HL-60 (cell line): ENCODE results near the gene PURA.

Experiments
- DNase-seq, 2 experiments: peaks; one replicate each; pipeline ENCODE4 v3.0.0-alpha.2; 2010 to 2020; ENCODE audit warnings: low read depth in 1 of 2, low spot score in 1 of 2
- H3K27ac ChIP-seq: fragments of 250-450 bp; sonication (Bioruptor Pico); replicated peaks from 2 replicates; pipeline ENCODE4 v1.5.1; 2020; ENCODE audit warnings: mild to moderate bottlenecking, moderate library complexity
- H3K27me3 ChIP-seq: fragments of 250-450 bp; sonication (Bioruptor Pico); 2 replicates; pipeline ENCODE4 v1.5.1; 2021; ENCODE audit warnings: mild to moderate bottlenecking, moderate library complexity; ENCODE audit not compliant: insufficient read depth, poor library complexity, severe bottlenecking
- H3K4me3 ChIP-seq: replicated peaks from 2 replicates; pipeline ENCODE4 v1.5.1; 2011; ENCODE audit warnings: mild to moderate bottlenecking, control low read depth, low read length; ENCODE audit not compliant: insufficient read depth
- GABPA ChIP-seq: IDR thresholded peaks from 2 replicates; pipeline ENCODE4 v1.6.1; 2012; ENCODE audit warnings: low read depth
- POLR2AphosphoS5 ChIP-seq: IDR thresholded peaks from 2 replicates; pipeline ENCODE4 v1.6.1; 2012; ENCODE audit warnings: low read depth
- SPI1 ChIP-seq: IDR thresholded peaks from 2 replicates; pipeline ENCODE4 v1.6.1; 2012; ENCODE audit warnings: low read depth, mild to moderate bottlenecking, borderline replicate concordance
- TF ChIP-seq, protein P1 (sequence below): IDR thresholded peaks from 2 replicates; pipeline ENCODE4 v1.6.1; 2012; ENCODE audit warnings: low read depth; ENCODE audit not compliant: insufficient replicate concordance
- TF ChIP-seq, protein P2 (sequence below): IDR thresholded peaks from one replicate; pipeline ENCODE4 v1.5.1; 2011; ENCODE audit warnings: low read length, control low read depth, inconsistent platforms; ENCODE audit not compliant: insufficient read depth

The PURA gene

DNA sequence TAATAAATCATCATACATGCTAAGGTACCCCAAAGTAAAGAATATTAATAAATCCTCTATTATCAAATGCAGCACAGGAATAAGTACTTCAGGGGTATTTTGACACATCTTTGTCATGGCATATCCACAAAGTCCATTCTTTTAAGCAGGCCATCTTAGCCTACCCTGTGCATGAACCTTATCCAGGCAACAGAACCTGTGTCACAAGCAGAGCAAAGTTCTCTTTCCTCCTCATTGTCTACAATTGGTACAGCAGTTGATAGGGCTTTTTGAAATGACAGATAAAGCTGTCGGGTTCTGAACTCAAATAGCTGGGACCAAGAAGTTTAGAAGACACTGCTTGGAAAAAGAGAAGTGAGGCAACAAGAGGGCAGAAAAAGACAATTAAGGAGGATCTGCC lies 30.8 kb upstream of the PURA start:
- no peak overlapping the region for H3K27ac ChIP-seq
- H3K27me3 ChIP-seq: no peaks in the 10 kb centered on the region
- DNase-seq: no peak
- H3K4me3 ChIP-seq: no peak overlapping the region
- TF ChIP-seq, protein P1, sequence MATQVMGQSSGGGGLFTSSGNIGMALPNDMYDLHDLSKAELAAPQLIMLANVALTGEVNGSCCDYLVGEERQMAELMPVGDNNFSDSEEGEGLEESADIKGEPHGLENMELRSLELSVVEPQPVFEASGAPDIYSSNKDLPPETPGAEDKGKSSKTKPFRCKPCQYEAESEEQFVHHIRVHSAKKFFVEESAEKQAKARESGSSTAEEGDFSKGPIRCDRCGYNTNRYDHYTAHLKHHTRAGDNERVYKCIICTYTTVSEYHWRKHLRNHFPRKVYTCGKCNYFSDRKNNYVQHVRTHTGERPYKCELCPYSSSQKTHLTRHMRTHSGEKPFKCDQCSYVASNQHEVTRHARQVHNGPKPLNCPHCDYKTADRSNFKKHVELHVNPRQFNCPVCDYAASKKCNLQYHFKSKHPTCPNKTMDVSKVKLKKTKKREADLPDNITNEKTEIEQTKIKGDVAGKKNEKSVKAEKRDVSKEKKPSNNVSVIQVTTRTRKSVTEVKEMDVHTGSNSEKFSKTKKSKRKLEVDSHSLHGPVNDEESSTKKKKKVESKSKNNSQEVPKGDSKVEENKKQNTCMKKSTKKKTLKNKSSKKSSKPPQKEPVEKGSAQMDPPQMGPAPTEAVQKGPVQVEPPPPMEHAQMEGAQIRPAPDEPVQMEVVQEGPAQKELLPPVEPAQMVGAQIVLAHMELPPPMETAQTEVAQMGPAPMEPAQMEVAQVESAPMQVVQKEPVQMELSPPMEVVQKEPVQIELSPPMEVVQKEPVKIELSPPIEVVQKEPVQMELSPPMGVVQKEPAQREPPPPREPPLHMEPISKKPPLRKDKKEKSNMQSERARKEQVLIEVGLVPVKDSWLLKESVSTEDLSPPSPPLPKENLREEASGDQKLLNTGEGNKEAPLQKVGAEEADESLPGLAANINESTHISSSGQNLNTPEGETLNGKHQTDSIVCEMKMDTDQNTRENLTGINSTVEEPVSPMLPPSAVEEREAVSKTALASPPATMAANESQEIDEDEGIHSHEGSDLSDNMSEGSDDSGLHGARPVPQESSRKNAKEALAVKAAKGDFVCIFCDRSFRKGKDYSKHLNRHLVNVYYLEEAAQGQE: no peak
- TF ChIP-seq SPI1: no peak
- no peak for TF ChIP-seq POLR2AphosphoS5
- TF ChIP-seq, protein P2, sequence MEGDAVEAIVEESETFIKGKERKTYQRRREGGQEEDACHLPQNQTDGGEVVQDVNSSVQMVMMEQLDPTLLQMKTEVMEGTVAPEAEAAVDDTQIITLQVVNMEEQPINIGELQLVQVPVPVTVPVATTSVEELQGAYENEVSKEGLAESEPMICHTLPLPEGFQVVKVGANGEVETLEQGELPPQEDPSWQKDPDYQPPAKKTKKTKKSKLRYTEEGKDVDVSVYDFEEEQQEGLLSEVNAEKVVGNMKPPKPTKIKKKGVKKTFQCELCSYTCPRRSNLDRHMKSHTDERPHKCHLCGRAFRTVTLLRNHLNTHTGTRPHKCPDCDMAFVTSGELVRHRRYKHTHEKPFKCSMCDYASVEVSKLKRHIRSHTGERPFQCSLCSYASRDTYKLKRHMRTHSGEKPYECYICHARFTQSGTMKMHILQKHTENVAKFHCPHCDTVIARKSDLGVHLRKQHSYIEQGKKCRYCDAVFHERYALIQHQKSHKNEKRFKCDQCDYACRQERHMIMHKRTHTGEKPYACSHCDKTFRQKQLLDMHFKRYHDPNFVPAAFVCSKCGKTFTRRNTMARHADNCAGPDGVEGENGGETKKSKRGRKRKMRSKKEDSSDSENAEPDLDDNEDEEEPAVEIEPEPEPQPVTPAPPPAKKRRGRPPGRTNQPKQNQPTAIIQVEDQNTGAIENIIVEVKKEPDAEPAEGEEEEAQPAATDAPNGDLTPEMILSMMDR: no peak
- no peak for TF ChIP-seq GABPA

DNA sequence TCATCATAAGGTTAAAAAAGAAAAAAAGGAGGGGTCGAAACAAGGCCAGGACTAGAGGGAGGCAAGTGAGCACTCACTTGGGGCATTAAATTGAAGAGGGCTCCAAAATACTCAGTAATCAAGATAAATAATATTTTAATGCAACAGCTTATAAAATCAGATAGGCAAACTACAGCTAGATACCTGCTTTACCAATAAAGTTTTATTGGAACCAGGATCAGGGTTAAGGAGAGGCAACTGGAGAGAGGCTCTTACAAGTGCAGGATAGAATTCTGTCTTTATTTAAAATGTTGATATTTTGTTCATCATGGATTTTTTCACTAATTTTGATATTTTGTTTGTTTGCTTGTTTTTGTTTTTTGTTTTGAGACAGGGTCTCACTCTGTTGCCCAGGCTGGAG lies 30.3 kb upstream of the PURA start:
- no peak for DNase-seq
- Histone ChIP-seq H3K27me3 (no peaks in the 10 kb centered on the region), H3K27ac (no peak overlapping the region), H3K4me3 (no peak overlapping the region)
- TF ChIP-seq GABPA (no peak), POLR2AphosphoS5 (no peak), SPI1 (no peak)
- TF ChIP-seq, protein P1: no peak
- TF ChIP-seq, protein P2: no peak

DNA sequence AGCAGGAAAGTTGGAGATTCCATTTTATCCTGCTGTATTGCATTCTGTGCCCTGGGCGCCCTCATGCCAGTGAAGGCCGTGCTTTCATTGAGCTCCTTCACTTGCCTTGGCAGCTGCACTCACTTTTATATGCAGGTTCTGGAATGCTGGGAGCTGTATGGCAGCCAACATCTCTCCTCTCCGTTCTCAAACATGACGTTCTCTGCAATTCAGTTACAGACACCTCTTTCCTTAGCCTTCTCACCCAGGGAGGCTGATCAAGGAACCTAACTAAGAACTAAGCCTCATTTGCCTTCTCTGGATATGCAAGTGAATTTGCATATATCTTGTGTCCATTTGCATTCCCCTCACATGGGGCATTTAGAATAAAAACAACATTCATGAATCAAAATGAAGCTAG lies 29.4 kb upstream of the PURA start:
- no peak overlapping the region for H3K27ac ChIP-seq
- TF ChIP-seq, protein P1: no peak
- TF ChIP-seq GABPA: no peak
- no peak for DNase-seq

DNA sequence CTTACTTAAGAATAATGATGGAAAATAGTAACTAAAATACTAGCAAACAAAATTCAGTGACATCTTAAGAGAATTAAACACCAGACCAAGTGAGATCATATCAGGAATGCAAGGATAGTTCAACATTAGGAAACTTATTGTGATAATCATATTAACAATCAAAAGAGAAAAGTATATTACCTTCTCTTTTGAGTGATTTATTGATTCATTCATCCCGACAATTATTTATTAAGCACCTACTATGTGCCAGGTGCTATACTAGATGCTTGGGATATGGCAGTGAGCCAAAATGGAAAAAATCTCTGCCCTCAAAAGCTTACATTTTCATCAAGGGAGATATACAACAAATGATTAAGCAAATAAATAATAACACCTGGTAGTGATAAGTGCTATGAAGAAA lies 23.7 kb upstream of the PURA start:
- Histone ChIP-seq H3K4me3 (no peak overlapping the region), H3K27ac (no peak overlapping the region), H3K27me3 (no peaks in the 10 kb centered on the region)
- no peak for DNase-seq
- no peak for TF ChIP-seq GABPA
- TF ChIP-seq, protein P2: no peak

More for the DNA sequence above, 29.4 kb upstream of the PURA start:
- H3K4me3 ChIP-seq: no peak overlapping the region
- H3K27me3 ChIP-seq: no peaks in the 10 kb centered on the region
